HCT116 (cell line): ENCODE measurements around the gene STK25.

ENCODE experiments used
- CTCF ChIP-seq, 3 experiments: fragments of 200-600 bp in 1 of 3; sonication (generic) in 1 of 3; IDR thresholded peaks in 2 of 3; conservative IDR thresholded peaks in 1 of 3; 2 replicates each; pipeline ENCODE4 v1.5.1; 2012 to 2017; ENCODE audit warnings: low read depth in 2 of 3, low read length in 2 of 3, antibody characterized with exemption in 1 of 3, borderline replicate concordance in 1 of 3, control low read depth in 1 of 3, mild to moderate bottlenecking in 1 of 3, mixed read lengths in 1 of 3, mixed run types in 1 of 3, moderate library complexity in 1 of 3; ENCODE audit not compliant: insufficient read depth in 1 of 3
- EZH2 ChIP-seq: fragments of 200-600 bp; sonication (generic); IDR thresholded peaks from 2 replicates; pipeline ENCODE4 v1.6.1; 2017; ENCODE audit warnings: antibody characterized with exemption, mixed run types
- EZH2phosphoT487 ChIP-seq: fragments of 200-600 bp; IDR thresholded peaks from 2 replicates; pipeline ENCODE4 v1.6.1; 2018; ENCODE audit warnings: antibody characterized with exemption, borderline replicate concordance
- JUND ChIP-seq: IDR thresholded peaks from 2 replicates; pipeline ENCODE4 v1.6.1; 2012
- POLR2A ChIP-seq: IDR thresholded peaks from 2 replicates; pipeline ENCODE4 v1.7.0; 2011; ENCODE audit warnings: borderline replicate concordance; ENCODE audit not compliant: insufficient read depth, insufficient read length; ENCODE audit errors: extremely low read depth
- POLR2AphosphoS5 ChIP-seq: IDR thresholded peaks from 2 replicates; pipeline ENCODE4 v1.6.1; 2011; ENCODE audit warnings: mild to moderate bottlenecking, low read depth, low read length, moderate library complexity
- REST ChIP-seq: IDR thresholded peaks from 2 replicates; pipeline ENCODE4 v1.6.1; 2012; ENCODE audit warnings: low read depth
- SIN3A ChIP-seq: IDR thresholded peaks from 2 replicates; pipeline ENCODE4 v1.6.1; 2012; ENCODE audit warnings: low read depth
- YY1 ChIP-seq: IDR thresholded peaks from 2 replicates; pipeline ENCODE4 v1.6.1; 2011; ENCODE audit warnings: low read length, low read depth, moderate library complexity, mild to moderate bottlenecking; ENCODE audit not compliant: insufficient replicate concordance; ENCODE audit errors: extremely low read depth
- TF ChIP-seq, protein P1 (sequence below): IDR thresholded peaks from 2 replicates; pipeline ENCODE4 v1.6.1; 2012

DNA sequence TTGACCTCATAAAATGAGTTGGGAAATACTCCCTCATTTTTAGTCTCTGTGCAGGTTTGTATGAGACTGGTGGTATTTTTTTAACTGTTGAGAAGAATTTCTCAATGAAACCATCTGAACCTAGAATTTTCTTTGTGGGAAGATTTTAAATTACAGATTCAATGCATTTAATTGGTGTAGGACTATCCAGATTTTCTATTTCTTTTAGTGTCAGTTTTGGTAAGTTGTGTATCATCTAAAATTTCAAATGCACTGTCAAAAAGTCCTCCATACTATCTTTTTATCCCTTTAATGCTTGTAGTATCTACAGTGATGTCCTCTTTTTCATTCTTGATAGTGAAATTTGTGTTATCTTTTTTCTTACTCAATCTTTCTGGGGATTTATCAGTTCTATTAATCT, 48.4 kb upstream of the STK25 start:
- TF ChIP-seq CTCF (IDR thresholded peaks at IDR 0.05 in 2 of 3, conservative IDR thresholded peaks at IDR 0.05 in 1 of 3; ENCODE audit: borderline replicate concordance in 1 of 3, insufficient read depth in 1 of 3, low read depth in 2 of 3, low read length in 2 of 3) (no peak), EZH2 (no peak), POLR2A (no peak), SIN3A (no peak), REST (no peak), POLR2AphosphoS5 (no peak), YY1 (no peak), EZH2phosphoT487 (no peak), JUND (no peak)
- TF ChIP-seq, protein P1, sequence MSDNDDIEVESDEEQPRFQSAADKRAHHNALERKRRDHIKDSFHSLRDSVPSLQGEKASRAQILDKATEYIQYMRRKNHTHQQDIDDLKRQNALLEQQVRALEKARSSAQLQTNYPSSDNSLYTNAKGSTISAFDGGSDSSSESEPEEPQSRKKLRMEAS: no peak
